ENCODE results near the gene ATP5F1D.
"Not testable (repeated sequence)": the region's sequence is repeated elsewhere in the genome, so short reads cannot be mapped to it uniquely, and the experiment has no call there.

ATP5F1D gene

DNA sequence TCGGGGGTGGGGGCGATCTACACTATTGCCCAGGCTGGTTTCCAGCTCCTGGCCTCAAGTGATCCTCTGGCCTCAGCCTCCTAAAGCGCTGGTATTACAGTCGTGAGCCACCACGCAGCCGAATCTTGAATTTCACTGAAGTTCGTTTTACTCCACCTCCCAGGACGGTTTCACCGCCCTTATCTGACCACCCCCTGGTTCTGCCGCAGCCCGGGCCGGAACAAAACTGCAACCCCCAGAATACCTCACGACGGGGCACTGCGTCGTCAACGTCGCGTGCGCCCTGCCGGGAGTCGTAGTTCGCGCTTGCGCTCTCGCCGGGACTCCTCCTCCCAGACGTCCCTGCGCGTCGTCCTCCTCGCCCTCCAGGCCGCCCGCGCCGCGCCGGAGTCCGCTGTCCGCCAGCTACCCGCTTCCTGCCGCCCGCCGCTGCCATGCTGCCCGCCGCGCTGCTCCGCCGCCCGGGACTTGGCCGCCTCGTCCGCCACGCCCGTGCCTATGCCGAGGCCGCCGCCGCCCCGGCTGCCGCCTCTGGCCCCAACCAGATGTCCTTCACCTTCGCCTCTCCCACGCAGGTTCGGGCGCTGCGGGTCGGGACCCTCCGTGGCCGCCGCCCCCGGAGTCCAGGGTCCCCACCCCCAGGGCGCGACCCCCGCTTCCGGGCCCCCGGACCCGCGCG lies at the start of gene ATP5F1D:
TSS of gene ATP5F1D (plus strand) at position 335 of the 679 bp plus-strand sequence. CDS start at position 435, 100 bp downstream.
- FAIRE-seq, result peak; percentile 86

DNA sequence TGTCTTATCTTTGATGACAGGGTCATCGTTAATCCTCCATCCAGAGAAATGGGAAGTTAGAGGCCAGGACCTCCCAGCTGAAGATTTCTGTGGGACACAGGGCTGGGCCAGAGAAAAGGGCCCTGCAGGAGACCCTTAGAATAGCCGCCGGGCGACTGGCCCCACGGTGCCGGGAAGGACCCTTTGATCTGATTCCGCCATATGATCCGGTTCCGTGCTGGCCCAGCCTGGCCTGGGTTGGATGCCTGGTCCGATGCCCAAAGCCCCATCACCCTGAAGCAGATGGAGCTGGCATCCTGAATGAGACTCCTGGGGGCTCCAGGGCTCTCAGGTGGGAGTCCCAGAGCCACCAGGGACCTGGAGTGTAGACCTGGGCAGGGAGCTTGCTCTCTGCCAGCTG lies 42.0 kb upstream of the ATP5F1D start:
- FAIRE-seq, result no peak

DNA sequence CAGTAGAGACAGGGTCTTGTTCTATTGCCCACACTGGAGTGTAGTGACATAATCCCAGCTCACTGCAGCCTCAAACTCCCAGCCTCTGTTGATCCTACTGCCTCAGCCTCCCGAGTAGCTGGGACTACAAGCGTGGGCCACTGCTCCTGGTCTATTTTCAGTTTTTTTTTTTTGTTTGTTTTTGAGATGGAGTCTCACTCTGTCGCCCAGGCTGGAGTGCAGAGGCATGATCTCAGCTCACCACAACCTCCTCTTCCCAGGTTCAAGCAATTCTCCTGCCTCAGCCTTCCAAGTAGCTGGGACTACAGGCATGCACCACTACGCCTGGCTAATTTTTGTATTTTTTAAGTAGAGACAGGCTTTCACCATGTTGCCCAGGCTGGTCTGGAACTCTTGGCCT lies 40.9 kb upstream of the ATP5F1D start:
- not testable (repeated sequence) for FAIRE-seq

DNA sequence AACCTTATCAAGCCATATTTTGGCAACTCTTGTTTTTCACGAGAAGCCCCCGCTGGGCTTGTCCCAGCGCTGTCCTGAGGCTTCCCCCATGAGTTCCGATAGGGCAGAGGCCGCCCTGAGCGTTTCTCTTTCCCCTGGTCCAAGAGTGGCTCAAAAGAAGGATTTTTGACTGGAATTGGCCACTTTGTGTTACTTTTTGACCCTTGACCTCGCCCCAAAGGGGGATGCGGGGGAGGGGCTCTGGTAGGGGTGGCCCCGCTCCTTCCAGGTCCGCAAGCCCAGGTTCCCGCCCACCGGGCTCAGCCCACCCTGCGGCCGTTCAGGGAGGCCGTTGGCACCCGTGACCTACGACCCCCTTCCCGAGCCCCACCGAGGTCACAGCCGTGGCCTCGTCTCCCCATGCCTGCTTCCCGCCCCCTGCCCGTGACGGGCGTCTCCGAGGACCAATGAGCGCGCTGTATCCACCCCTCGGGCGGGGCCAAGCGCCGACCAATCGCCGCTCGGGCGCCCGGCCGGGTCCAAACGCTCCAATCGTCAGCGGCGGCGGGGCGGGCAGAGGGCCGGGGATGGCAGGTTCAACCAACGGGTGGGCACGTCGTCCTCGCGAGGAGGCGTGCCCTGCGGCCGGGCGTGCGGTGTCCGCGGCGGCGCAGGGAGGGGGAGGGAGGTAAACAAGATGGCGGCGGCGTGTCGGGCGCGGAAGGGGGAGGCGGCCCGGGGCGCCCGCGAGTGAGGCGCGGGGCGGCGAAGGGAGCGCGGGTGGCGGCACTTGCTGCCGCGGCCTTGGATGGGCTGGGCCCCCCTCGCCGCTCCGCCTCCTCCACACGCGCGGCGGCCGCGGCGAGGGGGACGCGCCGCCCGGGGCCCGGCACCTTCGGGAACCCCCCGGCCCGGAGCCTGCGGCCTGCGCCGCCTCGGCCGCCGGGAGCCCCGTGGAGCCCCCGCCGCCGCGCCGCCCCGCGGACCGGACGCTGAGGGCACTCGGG lies 36.1 kb upstream of the ATP5F1D start, which contains the start of gene STK11:
TSS of gene STK11 (plus strand) at position 665 of the 986 bp plus-strand sequence. CDS start 1,136 bp downstream, outside the sequence.
- FAIRE-seq, result peak; percentile 94

DNA sequence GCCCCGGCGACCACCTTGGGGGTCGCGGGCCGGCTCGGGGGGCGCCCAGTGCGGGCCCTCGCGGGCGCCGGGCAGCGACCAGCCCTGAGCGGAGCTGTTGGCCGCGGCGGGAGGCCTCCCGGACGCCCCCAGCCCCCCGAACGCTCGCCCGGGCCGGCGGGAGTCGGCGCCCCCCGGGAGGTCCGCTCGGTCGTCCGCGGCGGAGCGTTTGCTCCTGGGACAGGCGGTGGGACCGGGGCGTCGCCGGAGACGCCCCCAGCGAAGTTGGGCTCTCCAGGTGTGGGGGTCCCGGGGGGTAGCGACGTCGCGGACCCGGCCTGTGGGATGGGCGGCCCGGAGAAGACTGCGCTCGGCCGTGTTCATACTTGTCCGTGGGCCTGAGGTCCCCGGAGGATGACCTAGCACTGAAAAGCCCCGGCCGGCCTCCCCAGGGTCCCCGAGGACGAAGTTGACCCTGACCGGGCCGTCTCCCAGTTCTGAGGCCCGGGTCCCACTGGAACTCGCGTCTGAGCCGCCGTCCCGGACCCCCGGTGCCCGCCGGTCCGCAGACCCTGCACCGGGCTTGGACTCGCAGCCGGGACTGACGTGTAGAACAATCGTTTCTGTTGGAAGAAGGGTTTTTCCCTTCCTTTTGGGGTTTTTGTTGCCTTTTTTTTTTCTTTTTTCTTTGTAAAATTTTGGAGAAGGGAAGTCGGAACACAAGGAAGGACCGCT lies 35.2 kb upstream of the ATP5F1D start:
- no peak for FAIRE-seq

DNA sequence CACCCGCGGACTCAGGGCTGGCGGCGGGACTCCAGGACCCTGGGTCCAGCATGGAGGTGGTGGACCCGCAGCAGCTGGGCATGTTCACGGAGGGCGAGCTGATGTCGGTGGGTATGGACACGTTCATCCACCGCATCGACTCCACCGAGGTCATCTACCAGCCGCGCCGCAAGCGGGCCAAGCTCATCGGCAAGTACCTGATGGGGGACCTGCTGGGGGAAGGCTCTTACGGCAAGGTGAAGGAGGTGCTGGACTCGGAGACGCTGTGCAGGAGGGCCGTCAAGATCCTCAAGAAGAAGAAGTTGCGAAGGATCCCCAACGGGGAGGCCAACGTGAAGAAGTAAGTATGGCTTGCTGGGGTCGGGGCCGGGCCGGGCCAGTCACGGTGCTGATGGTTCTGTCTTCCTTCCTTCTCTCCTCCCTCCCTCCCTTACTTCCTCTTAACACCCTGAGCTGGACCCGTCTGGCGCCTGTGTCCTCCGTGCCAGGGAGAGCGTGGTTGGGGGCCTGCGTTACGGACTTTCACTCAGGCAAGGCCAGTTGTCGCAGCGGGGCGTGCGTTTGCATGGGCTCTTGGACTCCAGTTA lies 34.6 kb upstream of the ATP5F1D start:
- FAIRE-seq, result no peak

DNA sequence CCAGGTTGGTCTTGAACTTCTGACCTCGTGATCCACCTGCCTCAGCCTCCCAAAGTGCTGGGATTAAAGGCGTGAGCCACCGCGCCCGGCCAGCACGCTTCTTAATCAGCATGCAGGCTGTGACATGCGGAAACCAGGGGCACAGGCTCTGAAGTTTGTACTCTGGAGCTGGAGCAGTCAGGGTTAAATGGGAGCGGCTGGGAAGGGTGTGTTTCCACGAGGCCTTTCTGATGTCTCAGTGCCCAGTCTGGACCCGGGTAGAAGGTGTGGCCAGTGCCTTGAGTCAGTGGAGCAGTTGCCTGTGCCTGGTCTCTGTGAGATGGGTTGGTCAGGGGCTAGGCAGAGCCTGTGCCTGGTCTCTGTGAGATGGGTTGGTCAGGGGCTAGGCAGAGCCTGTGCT lies 32.7 kb upstream of the ATP5F1D start:
- FAIRE-seq, result not testable (repeated sequence)

DNA sequence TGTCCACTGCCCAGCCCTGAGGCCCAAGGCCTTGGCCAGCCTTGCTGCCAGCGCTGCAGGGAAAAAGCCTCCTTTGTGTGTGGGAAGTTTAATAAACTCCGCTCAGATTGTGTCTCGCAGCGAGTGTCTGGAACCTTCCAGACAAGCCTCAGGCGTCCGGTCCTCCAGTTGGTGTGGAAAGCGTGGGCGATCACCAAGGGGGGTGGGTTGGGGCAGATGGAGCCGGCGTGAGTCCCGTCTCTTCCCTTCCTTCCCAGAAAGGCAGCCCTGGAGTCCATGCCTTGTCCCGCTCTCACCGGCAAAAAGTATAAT lies 31.4 kb upstream of the ATP5F1D start:
- no peak for FAIRE-seq

DNA sequence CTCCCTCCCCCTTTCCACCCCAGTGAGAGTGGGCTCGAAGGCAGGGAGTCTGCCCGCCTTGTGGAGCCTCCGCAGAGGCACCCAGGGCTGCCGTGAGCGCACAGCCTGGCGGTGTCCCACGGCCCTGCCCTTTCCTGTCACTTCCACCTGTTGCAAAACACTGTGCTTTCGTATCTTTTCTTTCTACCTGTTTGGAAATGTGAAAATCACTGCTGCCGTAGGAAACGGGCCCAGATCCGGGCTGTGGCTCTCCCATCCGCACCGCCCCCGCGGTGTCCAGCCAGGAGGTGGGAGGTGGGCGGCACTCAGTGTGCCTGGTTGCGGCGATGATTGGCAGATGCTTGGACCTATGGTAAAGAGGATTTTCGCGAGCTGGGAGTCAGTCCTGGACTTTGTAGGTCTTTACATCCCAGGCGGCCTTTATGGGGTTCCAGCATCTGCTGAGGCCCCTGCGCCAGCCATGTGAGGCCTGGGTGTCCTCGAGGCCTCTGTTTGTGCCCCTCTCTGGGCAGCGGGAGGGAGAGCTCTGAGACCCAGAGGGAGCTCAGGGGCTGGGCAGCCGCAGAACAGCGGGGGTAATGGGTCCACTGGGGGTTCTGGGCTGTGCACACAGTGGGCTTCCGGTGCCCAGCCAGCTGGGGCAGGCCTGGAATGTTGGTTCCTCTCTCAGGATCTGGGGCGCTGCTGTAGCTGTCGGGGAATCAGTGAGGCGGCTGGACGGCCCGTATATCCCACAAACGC lies 29.9 kb upstream of the ATP5F1D start:
- FAIRE-seq, result no peak

DNA sequence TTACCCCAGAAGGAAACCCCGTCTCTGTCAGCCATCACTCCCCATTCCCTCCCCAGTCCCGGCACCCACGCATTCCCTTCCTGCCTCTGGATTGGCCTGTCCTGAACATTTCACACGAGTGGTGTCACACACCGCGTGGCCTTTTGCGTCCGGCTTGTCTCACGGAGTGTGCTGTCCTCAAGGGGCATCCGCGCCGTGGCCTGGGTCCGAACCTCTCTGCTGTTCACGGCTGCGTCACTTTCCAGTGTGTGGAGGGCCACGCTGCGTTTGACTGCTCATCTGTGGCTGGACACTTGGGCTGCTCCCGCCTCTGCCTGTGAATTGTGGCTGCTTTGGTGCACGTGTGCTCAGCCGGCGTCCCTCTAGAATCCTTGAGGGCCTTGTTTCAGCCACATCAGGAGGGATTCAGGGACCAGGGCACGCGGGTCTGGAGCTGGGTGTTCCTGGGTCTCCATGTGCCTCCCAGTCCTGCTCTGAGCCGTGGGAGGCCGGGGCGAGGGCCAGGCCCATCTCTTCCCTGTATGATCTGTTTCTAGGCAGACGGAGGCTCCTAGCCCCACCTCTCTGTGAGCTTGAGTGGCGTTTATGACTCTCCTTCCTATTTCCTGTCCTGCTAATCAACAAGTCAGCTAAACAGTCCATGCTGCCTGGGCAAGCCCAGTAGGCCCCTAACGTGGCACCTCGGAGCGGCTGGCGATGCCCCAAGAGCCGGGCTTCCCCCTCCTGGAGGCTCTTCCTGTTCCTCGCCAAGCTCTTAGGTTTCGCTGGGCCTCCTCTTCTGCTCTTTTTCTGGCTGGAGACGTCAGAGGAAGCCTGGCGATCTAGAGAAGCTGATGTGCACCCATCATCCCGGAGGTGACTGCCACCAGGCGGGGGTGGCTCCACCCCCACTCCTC lies 27.9 kb upstream of the ATP5F1D start:
- no peak for FAIRE-seq

DNA sequence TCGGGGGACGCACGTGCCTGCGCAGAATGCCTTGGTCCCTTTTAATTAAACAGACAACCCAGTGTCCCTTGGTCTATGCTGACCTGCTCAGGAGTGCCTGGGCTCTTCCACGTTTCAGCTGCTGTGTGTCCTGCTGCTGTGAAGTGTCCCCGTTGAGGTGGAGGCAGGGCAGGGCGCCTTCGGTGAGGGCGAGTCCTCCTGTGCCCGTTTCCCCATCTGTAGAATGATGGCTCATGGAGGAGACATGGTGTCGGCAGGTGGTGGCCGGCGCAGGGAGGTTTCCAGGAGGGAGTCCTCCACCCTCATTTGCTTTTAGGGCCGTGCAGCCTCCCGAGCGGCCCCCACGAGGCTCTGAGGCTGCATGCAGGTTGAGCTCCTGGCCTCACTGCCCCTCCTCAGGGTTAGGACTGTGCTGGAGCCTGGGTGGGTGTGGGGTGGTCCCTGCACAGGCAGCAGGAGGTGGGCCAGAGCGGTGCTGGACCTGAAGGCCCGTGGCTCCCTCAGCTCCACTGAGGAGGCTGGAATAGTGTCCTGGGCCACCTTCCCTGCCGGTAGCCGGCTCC lies 27.2 kb upstream of the ATP5F1D start:
- no peak for FAIRE-seq

DNA sequence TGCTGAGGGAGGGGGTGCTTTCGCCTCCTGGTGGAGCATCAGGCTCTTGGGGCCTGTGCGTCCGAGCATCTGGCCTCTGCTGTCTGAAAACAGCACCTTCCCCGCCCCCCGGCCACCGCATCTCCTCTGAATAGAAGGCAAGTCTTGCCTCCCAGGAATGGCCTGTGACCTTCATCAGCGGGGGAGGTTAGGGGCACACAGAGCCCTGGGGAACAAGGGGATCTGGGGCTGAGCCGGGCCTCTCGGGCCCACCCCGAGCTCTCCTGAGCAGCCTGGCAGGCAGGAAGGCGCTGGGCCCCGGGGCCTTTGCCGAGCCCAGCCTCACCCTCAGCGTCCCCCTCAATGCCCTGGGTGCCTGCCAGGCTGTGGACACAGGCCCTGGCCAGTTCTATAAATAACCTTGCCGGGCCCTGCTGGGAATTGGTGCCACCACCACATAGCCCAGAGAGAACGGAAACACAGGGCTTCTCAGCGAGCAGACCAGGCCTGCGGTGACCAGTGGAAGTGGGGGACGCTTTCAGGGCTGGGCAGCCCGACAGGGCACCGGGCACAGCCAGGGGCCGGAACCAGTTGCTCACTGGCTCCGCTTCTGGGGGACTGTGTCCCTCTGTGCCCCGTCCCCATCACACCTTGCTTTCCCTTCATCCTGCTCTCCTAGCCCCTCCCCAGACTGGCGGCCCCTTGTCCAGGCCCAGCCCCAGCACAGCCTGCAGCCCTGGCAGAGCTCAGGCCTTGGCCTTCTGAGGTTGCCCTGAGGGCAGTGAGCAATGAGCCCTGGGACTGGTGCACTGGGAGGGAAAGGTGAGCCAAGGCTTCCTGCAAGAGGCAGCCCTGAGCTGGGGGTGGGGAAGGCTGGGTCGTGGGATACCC lies 26.5 kb upstream of the ATP5F1D start:
- no peak for FAIRE-seq

DNA sequence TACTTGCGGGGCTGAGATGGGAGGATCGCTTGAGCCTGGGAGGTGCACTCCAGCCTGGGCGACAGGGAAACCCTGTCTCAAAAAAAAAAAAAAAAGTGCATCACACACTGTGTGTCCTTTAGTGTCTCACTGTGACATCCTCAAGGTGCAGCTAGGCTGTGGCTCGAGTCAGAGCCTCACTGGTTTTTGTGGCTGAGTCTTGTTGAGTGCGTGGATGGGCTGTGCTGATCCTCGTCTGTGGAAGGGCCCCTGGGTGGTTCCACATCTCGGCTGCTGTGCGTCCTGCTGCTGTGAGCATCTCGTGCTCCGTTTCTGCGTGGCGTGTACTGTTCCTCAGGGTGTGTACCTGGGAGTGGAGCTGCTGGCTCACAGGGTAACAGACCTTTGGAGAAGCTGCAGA lies 24.8 kb upstream of the ATP5F1D start:
- no peak for FAIRE-seq

DNA sequence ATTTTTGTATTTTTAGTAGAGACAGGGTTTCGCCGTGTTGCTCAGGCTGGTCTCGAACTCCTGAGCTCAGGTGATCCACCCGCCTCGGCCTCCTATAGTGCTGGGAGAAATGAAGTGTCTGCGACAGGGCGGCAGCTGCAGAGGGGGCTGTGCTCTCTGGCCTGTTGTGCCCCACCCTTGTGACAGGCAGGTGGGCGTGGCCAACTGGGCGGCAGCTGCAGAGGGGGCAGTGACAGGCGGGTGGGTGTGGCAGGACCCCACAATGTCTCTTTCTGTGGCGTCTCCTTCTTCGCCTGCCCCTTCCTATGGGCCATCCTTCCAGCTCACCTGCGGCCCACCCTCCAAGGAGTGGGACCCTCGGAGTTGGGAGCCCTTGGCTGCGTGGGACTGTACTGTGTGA lies 24.2 kb upstream of the ATP5F1D start:
- FAIRE-seq, result no peak

DNA sequence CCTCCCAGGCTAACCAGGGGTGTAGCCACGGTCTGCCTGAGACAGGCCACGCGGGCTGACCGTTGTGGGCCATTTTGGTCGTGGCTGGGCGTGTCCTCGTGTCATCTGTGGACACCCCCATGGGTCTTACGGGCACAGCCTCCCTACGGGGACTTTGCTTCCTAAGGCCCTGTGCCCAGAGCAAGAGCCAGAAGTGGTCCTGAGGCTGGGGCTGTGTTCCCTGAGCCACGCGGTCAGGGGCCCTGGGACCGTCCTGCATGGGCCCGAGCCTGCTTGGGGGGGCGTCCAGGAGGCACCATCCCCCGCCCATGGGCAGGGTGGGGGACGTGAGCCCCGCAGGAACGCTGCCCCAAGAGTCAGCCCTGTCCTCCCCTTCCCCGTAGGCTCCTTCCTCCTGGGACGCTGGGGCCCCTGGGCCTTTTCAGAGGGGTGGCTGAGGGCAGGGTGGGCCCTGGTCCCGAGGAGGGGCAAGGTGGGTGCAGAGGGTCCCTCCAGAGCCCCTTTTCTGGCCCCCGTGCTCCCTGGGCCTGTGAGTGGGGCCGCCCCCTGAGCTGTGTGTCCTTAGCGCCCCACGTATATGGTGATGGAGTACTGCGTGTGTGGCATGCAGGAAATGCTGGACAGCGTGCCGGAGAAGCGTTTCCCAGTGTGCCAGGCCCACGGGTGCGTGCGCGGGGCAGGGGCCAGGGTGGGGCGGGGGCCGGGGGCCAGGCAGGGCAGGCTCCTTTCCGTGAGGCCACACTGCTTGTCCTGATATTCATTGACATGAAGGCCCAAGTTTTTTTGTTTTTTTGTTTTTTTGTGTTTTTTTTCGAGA lies 22.6 kb upstream of the ATP5F1D start:
- no peak for FAIRE-seq

DNA sequence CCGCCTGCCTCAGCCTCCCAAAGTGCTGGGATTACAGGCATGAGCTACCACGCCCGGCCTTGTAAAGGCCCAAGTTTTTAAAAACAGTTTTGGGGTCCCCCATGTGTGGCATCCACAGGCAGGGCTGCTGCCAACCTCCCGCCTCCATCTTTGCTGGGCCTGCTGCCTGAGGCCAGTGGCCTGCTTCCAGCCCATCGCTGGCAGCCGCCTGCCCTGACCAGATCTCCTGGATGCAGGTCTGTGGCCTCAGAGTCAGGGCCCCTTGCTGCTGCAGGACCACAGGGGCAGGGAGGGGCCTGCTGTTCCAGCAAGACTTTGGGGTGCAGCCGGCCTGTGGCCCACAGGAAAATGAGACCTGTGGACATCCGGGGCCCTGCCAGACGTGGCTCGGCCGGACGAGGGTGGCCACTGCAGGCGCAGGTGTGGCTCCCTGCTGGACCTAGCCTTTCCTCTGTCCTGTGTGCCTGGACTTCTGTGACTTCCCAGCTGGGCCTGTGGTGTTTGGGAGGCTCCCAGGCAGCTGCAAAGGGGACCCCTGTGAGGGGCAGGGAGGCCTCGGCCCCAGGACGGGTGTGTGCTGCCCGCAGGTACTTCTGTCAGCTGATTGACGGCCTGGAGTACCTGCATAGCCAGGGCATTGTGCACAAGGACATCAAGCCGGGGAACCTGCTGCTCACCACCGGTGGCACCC lies 21.6 kb upstream of the ATP5F1D start:
- FAIRE-seq, result no peak

DNA sequence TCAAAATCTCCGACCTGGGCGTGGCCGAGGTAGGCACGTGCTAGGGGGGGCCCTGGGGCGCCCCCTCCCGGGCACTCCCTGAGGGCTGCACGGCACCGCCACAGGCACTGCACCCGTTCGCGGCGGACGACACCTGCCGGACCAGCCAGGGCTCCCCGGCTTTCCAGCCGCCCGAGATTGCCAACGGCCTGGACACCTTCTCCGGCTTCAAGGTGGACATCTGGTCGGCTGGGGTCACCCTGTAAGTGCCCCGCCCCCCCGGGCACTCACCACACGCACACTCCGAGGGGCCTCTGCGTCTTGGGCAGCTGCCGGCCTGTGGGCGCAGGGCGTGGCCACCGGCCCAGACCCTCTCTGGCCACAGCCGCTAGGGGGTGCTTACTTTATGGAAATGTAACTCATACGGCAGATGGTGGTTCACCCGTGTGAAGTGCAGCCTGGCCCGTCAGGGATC lies 21.0 kb upstream of the ATP5F1D start:
- FAIRE-seq, result no peak
